HEK293 (cell line): Measurements from ENCODE around the gene MUC5B.

ENCODE experiments used
- CTCF ChIA-PET: fragments of 350-600 bp; formaldehyde crosslinking; extraction: SDS; loops from one replicate; lab custom pipeline; 2021; ENCODE audit warnings: antibody characterized with exemption; lab: Yijun Ruan, JAX
- POLR2A ChIA-PET: fragments of 300-600 bp; formaldehyde crosslinking; extraction: SDS; loops from one replicate; lab custom pipeline; 2020; ENCODE audit warnings: antibody characterized with exemption, inconsistent platforms; lab: Yijun Ruan, JAX
- H3K27ac ChIP-seq: fragments of 200-500 bp; sonication (Bioruptor generic); 2 replicates; pipeline ENCODE4 v1.5.1; 2014; ENCODE audit warnings: low read depth, low read length, control low read depth, inconsistent platforms; ENCODE audit errors: extremely low read depth
- H3K36me3 ChIP-seq, 2 experiments: fragments of 200-500 bp in 1 of 2; sonication (Bioruptor generic) in 1 of 2; 1 replicate in 1 of 2; 2 replicates in 1 of 2; pipeline ENCODE4 v1.5.1; 2014 to 2017; ENCODE audit warnings: inconsistent platforms in 2 of 2, low read length in 2 of 2; ENCODE audit not compliant: control insufficient read depth in 2 of 2, insufficient read depth in 1 of 2
- H3K4me1 ChIP-seq: fragments of 200-500 bp; sonication (Bioruptor generic); 2 replicates; pipeline ENCODE4 v1.5.1; 2014; ENCODE audit warnings: mild to moderate bottlenecking, low read length, inconsistent platforms; ENCODE audit not compliant: control insufficient read depth, insufficient read depth
- H3K4me3 ChIP-seq: 2 replicates; pipeline ENCODE4 v1.5.1; 2011; ENCODE audit warnings: low read depth, mild to moderate bottlenecking, control low read depth, low read length, moderate library complexity
- H3K9me3 ChIP-seq: fragments of 200-500 bp; sonication (Bioruptor generic); 2 replicates; pipeline ENCODE4 v1.5.1; 2014; ENCODE audit warnings: low read depth, low read length, inconsistent platforms; ENCODE audit not compliant: control insufficient read depth, insufficient read depth
- BCL11B ChIP-seq: fragments of 450-650 bp; formaldehyde crosslinking; IDR thresholded peaks from 2 replicates; pipeline ENCODE4 v1.5.1; 2016; ENCODE audit warnings: low read depth, missing biosample characterization, missing genetic modification characterization
- CTCF ChIP-seq: fragments of 450-650 bp; formaldehyde crosslinking; IDR thresholded peaks from 2 replicates; pipeline ENCODE4 v1.5.1; 2016; ENCODE audit warnings: missing biosample characterization, missing genetic modification characterization
- KLF1 ChIP-seq: fragments of 450-650 bp; formaldehyde crosslinking; IDR thresholded peaks from 2 replicates; pipeline ENCODE4 v1.5.1; 2016; ENCODE audit warnings: missing biosample characterization, missing genetic modification characterization
- KLF10 ChIP-seq: fragments of 450-650 bp; IDR thresholded peaks from 2 replicates; pipeline ENCODE4 v1.5.1; 2018; ENCODE audit warnings: missing biosample characterization, mild to moderate bottlenecking, missing genetic modification characterization
- PRDM2 ChIP-seq: fragments of 450-650 bp; formaldehyde crosslinking; IDR thresholded peaks from 2 replicates; pipeline ENCODE4 v1.5.1; 2016; ENCODE audit warnings: missing biosample characterization, missing genetic modification characterization, borderline replicate concordance
- ZEB2 ChIP-seq: fragments of 450-650 bp; formaldehyde crosslinking; IDR thresholded peaks from 2 replicates; pipeline ENCODE4 v1.5.1; 2016; ENCODE audit warnings: missing biosample characterization, missing genetic modification characterization
- ZNF114 ChIP-seq: fragments of 450-650 bp; formaldehyde crosslinking; IDR thresholded peaks from 2 replicates; pipeline ENCODE4 v1.5.0; 2017; ENCODE audit warnings: missing biosample characterization, missing genetic modification characterization
- ZNF138 ChIP-seq: fragments of 450-650 bp; formaldehyde crosslinking; IDR thresholded peaks from 2 replicates; pipeline ENCODE4 v1.5.1; 2016; ENCODE audit warnings: missing biosample characterization, missing genetic modification characterization, borderline replicate concordance
- ZNF146 ChIP-seq: fragments of 450-650 bp; formaldehyde crosslinking; IDR thresholded peaks from 2 replicates; pipeline ENCODE4 v1.5.1; 2016; ENCODE audit warnings: missing biosample characterization, missing genetic modification characterization
- ZNF174 ChIP-seq: fragments of 450-650 bp; formaldehyde crosslinking; IDR thresholded peaks from 2 replicates; pipeline ENCODE4 v1.5.0; 2017; ENCODE audit warnings: missing biosample characterization, mild to moderate bottlenecking, missing genetic modification characterization
- ZNF211 ChIP-seq: fragments of 450-650 bp; formaldehyde crosslinking; IDR thresholded peaks from 2 replicates; pipeline ENCODE4 v1.5.1; 2016; ENCODE audit warnings: low read depth, missing biosample characterization, missing genetic modification characterization
- ZNF26 ChIP-seq: fragments of 450-650 bp; formaldehyde crosslinking; IDR thresholded peaks from 2 replicates; pipeline ENCODE4 v1.5.1; 2016; ENCODE audit warnings: missing biosample characterization, missing genetic modification characterization
- ZNF324 ChIP-seq: fragments of 450-650 bp; formaldehyde crosslinking; IDR thresholded peaks from 2 replicates; pipeline ENCODE4 v1.5.1; 2016; ENCODE audit warnings: missing biosample characterization, missing genetic modification characterization
- ZNF362 ChIP-seq: fragments of 450-650 bp; formaldehyde crosslinking; IDR thresholded peaks from 2 replicates; pipeline ENCODE4 v1.5.1; 2016; ENCODE audit warnings: missing biosample characterization, missing genetic modification characterization
- ZNF518A ChIP-seq: fragments of 450-650 bp; formaldehyde crosslinking; conservative IDR thresholded peaks from 2 replicates; pipeline ENCODE4 v1.5.1; 2016; ENCODE audit warnings: low read depth, missing biosample characterization, missing genetic modification characterization
- ZNF560 ChIP-seq: fragments of 450-650 bp; formaldehyde crosslinking; IDR thresholded peaks from 2 replicates; pipeline ENCODE4 v1.5.1; 2017; ENCODE audit warnings: missing biosample characterization, missing genetic modification characterization, borderline replicate concordance
- ZNF623 ChIP-seq: fragments of 450-650 bp; formaldehyde crosslinking; IDR thresholded peaks from 2 replicates; pipeline ENCODE4 v1.5.1; 2016; ENCODE audit warnings: missing biosample characterization, missing genetic modification characterization
- ZNF792 ChIP-seq: fragments of 450-650 bp; formaldehyde crosslinking; IDR thresholded peaks from 2 replicates; pipeline ENCODE4 v1.5.1; 2016; ENCODE audit warnings: missing biosample characterization, missing genetic modification characterization
- ZSCAN30 ChIP-seq: fragments of 450-650 bp; IDR thresholded peaks from 2 replicates; pipeline ENCODE4 v1.5.1; 2018; ENCODE audit warnings: missing biosample characterization, mild to moderate bottlenecking, missing genetic modification characterization, moderate library complexity
- ZXDB ChIP-seq: fragments of 450-650 bp; formaldehyde crosslinking; IDR thresholded peaks from 2 replicates; pipeline ENCODE4 v1.5.1; 2016; ENCODE audit warnings: missing biosample characterization, missing genetic modification characterization

The MUC5B gene

GRCh38 chr11:1270476-1270875 lies 47.6 kb downstream of the MUC5B start:
- no peak overlapping the region for H3K27ac ChIP-seq
- H3K4me1 ChIP-seq = no peaks in the 10 kb centered on the region
- CTCF ChIA-PET = interaction anchor here (0.6 to 1.1 kb wide), 3 partner anchors 169 to 304 kb away, joined by 3 to 4 read pairs (median 3); no protein-coding TSS in a partner anchor
- no peak overlapping the region for H3K4me3 ChIP-seq
- no peaks in the 10 kb centered on the region for H3K9me3 ChIP-seq
- TF ChIP-seq ZNF623 (no peak), ZNF362 (tag by site-specific recombination) (no peak)
- TF ChIP-seq, all 188 proteins: peak for 0
- POLR2A ChIA-PET = no interaction called here
- H3K36me3 ChIP-seq = peaks cover 0 to 10% of the 10 kb centered on the region in 2 experiments; a peak in 1 of 3 replicates

GRCh38 chr11:1271002-1271401 lies 48.1 kb downstream of the MUC5B start:
- Histone ChIP-seq H3K4me1 (no peaks in the 10 kb centered on the region), H3K36me3 (peaks cover 0 to 15% of the 10 kb centered on the region in 2 experiments; a peak in 1 of 3 replicates), H3K27ac (no peak overlapping the region), H3K9me3 (no peaks in the 10 kb centered on the region), H3K4me3 (no peak overlapping the region)
- CTCF ChIA-PET = interaction anchor here (0.6 kb wide), 1 partner anchor 304 kb away, joined by 4 read pairs; no protein-coding TSS in a partner anchor
- POLR2A ChIA-PET = no interaction called here
- TF ChIP-seq ZSCAN30 (tag by site-specific recombination) (no peak), ZNF114 (tag by site-specific recombination) (no peak), PRDM2 (tag by site-specific recombination) (no peak), ZNF792 (tag by site-specific recombination) (no peak), ZNF518A (tag by site-specific recombination) (no peak), ZEB2 (peak; percentile 44; the same call in 1 of the 2 replicates), KLF1 (no peak), ZNF138 (no peak), ZNF174 (tag by site-specific recombination) (no peak), CTCF (tag by site-specific recombination) (no peak), ZXDB (no peak), KLF10 (tag by site-specific recombination) (no peak), ZNF26 (tag by site-specific recombination) (no peak), ZNF211 (tag by site-specific recombination) (no peak), ZNF324 (tag by site-specific recombination) (no peak), BCL11B (tag by site-specific recombination) (no peak), ZNF560 (tag by site-specific recombination) (no peak), ZNF146 (tag by site-specific recombination) (no peak)
